HS-5 (cell line): ENCODE data around the gene PYGM.

ENCODE experiments used
- DNase-seq: peaks from one replicate; pipeline ENCODE4 v3.0.0-alpha.2; 2012; ENCODE audit warnings: low read depth

PYGM gene

GRCh38 chr11:64767344-64768299 lies 7.8 kb upstream of the PYGM start:
- no peak for DNase-seq

- DNase-seq, result no peak
Observed at GRCh38 chr11:64766881-64767280, 7.1 kb upstream of the PYGM start.

GRCh38 chr11:64765851-64766665 lies 6.3 kb upstream of the PYGM start:
- DNase-seq, result no peak

- no peak for DNase-seq
Observed at GRCh38 chr11:64765291-64765850, 5.6 kb upstream of the PYGM start.

- no peak for DNase-seq
Observed at GRCh38 chr11:64764753-64765152, 5.0 kb upstream of the PYGM start.

GRCh38 chr11:64764040-64764611 lies 4.4 kb upstream of the PYGM start:
- DNase-seq, result no peak

- DNase-seq, result no peak
Observed at GRCh38 chr11:64763526-64764039, 3.8 kb upstream of the PYGM start.

GRCh38 chr11:64762674-64763525 lies 3.1 kb upstream of the PYGM start:
- no peak for DNase-seq

GRCh38 chr11:64762277-64762673 lies 2.5 kb upstream of the PYGM start:
- DNase-seq, result no peak

GRCh38 chr11:64760759-64761420 lies 1.1 kb upstream of the PYGM start:
- no peak for DNase-seq

- DNase-seq, result no peak
Observed at GRCh38 chr11:64759131-64759721, 548 bp downstream of the PYGM start.

GRCh38 chr11:64758330-64759079 lies 1.3 kb downstream of the PYGM start:
- no peak for DNase-seq

- DNase-seq, result no peak
Observed at GRCh38 chr11:64757549-64758329, 2.0 kb downstream of the PYGM start.

GRCh38 chr11:64755681-64756361 lies 4.0 kb downstream of the PYGM start:
- DNase-seq, result no peak

- DNase-seq, result no peak
Observed at GRCh38 chr11:64754919-64755662, 4.7 kb downstream of the PYGM start.

- no peak for DNase-seq
Observed at GRCh38 chr11:64754124-64754918, 5.5 kb downstream of the PYGM start.
